Panc1 (cell line): ENCODE results near the gene MAST3. TPM values are rescaled to one million over a fixed set of nuclear protein-coding genes. Genes with fewer than 3 reads are reported as not detected.

ENCODE experiments used
- ATAC-seq: fragments of 200-7000 bp; cut with Tn5 transposase; 2 replicates; pipeline ENCODE4 v1.9.1; 2020; ENCODE audit warnings: mild to moderate bottlenecking, moderate library complexity
- BruUV-seq: library from RNA; stranded (reverse); fragments of 400-500 nt; replicated peaks from 2 replicates; lab custom pipeline; 2021; lab: Mats Ljungman, UMichigan
- CTCF ChIA-PET: fragments of 300-600 bp; sonication (Branson Sonifier 250); formaldehyde crosslinking; loops from one replicate; lab custom pipeline; 2022; ENCODE audit warnings: antibody characterized with exemption; lab: Charles Lee
- POLR2A ChIA-PET: fragments of 300-600 bp; sonication (Branson Sonifier 250); formaldehyde crosslinking; loops from one replicate; lab custom pipeline; 2022; ENCODE audit warnings: antibody characterized with exemption; lab: Charles Lee
- DNase-seq: peaks from one replicate; pipeline ENCODE4 v3.0.0-alpha.2; 2010; ENCODE audit warnings: low read depth, low spot score
- H3K27ac ChIP-seq: 2 replicates; pipeline ENCODE4 v1.5.1; 2011; ENCODE audit warnings: mild to moderate bottlenecking, low read length, inconsistent platforms
- H3K27me3 ChIP-seq: fragments of 200-500 bp; sonication (Bioruptor generic); 2 replicates; pipeline ENCODE4 v1.6.0; 2014; ENCODE audit warnings: low read length, inconsistent platforms; ENCODE audit not compliant: control insufficient read depth, insufficient read depth
- H3K36me3 ChIP-seq: fragments of 200-500 bp; sonication (Bioruptor generic); 2 replicates; pipeline ENCODE4 v1.5.1; 2014; ENCODE audit warnings: inconsistent platforms, mild to moderate bottlenecking, low read length, moderate library complexity; ENCODE audit not compliant: control insufficient read depth, insufficient read depth
- H3K4me1 ChIP-seq: 2 replicates; pipeline ENCODE4 v1.5.1; 2011; ENCODE audit warnings: inconsistent platforms, mild to moderate bottlenecking, low read length, moderate library complexity; ENCODE audit not compliant: control insufficient read depth, insufficient read depth
- H3K4me3 ChIP-seq, 2 experiments: 2 replicates each; pipeline ENCODE4 v1.5.1; 2011 to 2012; ENCODE audit warnings: low read depth in 2 of 2, low read length in 2 of 2, mild to moderate bottlenecking in 2 of 2, inconsistent platforms in 1 of 2, moderate library complexity in 1 of 2
- H3K9me3 ChIP-seq: fragments of 200-500 bp; sonication (Bioruptor generic); 2 replicates; pipeline ENCODE4 v1.5.1; 2014; ENCODE audit warnings: low read depth, mild to moderate bottlenecking, inconsistent platforms, low read length, moderate library complexity; ENCODE audit not compliant: control insufficient read depth, insufficient read depth
- CTCF ChIP-seq: fragments of 450-650 bp; IDR thresholded peaks from 2 replicates; pipeline ENCODE4 v1.5.1; 2017; ENCODE audit warnings: mild to moderate bottlenecking
- POLR2AphosphoS5 ChIP-seq: IDR thresholded peaks from 2 replicates; pipeline ENCODE4 v1.6.1; 2012; ENCODE audit warnings: mild to moderate bottlenecking, low read depth, low read length, moderate library complexity
- SIN3A ChIP-seq: IDR thresholded peaks from 2 replicates; pipeline ENCODE4 v1.6.1; 2012; ENCODE audit warnings: low read depth, mild to moderate bottlenecking, low read length, moderate library complexity, borderline replicate concordance; ENCODE audit not compliant: insufficient read depth
- TCF7L2 ChIP-seq: IDR thresholded peaks from 2 replicates; pipeline ENCODE4 v1.6.1; 2011; ENCODE audit warnings: mild to moderate bottlenecking, low read depth, low read length, inconsistent platforms
- in situ Hi-C: cut with HindIII; loops from 2 replicates; pipeline ENCODE4 v1.10.0; 2016; ENCODE audit warnings: low sequenced_read_pairs, low pct_unique_long_range_greater_than_20kb
- intact Hi-C: fragments of 100-400 bp; cut with micrococcal nuclease; formaldehyde crosslinking; loops from one replicate; pipeline ENCODE4 v1.10.0; 2022; ENCODE audit not compliant: unreplicated experiment
- total RNA-seq: library from RNA; stranded (reverse); gene quantifications from one replicate; pipeline ENCODE4 v1.2.1, GENCODE V29; 2021; ENCODE audit not compliant: unreplicated experiment
- TF ChIP-seq, protein P1 (sequence below), 2 experiments: IDR thresholded peaks; 2 replicates each; pipeline ENCODE4 v1.6.1; 2011 to 2012; ENCODE audit warnings: low read depth in 2 of 2, control low read depth in 1 of 2, low read length in 1 of 2, mild to moderate bottlenecking in 1 of 2, moderate library complexity in 1 of 2; ENCODE audit not compliant: insufficient read depth in 1 of 2

The MAST3 gene
- total RNA-seq, 1 experiment from 2014 or later: 13.1 TPM

- TF ChIP-seq CTCF: no peak
- TF ChIP-seq SIN3A: no peak
- TF ChIP-seq, protein P1, sequence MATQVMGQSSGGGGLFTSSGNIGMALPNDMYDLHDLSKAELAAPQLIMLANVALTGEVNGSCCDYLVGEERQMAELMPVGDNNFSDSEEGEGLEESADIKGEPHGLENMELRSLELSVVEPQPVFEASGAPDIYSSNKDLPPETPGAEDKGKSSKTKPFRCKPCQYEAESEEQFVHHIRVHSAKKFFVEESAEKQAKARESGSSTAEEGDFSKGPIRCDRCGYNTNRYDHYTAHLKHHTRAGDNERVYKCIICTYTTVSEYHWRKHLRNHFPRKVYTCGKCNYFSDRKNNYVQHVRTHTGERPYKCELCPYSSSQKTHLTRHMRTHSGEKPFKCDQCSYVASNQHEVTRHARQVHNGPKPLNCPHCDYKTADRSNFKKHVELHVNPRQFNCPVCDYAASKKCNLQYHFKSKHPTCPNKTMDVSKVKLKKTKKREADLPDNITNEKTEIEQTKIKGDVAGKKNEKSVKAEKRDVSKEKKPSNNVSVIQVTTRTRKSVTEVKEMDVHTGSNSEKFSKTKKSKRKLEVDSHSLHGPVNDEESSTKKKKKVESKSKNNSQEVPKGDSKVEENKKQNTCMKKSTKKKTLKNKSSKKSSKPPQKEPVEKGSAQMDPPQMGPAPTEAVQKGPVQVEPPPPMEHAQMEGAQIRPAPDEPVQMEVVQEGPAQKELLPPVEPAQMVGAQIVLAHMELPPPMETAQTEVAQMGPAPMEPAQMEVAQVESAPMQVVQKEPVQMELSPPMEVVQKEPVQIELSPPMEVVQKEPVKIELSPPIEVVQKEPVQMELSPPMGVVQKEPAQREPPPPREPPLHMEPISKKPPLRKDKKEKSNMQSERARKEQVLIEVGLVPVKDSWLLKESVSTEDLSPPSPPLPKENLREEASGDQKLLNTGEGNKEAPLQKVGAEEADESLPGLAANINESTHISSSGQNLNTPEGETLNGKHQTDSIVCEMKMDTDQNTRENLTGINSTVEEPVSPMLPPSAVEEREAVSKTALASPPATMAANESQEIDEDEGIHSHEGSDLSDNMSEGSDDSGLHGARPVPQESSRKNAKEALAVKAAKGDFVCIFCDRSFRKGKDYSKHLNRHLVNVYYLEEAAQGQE (IDR thresholded peaks at IDR 0.05; ENCODE audit: insufficient read depth in 1 of 2, low read depth in 2 of 2, low read length in 1 of 2): no peak
- TF ChIP-seq POLR2AphosphoS5: no peak
- no peak for TF ChIP-seq TCF7L2
- no peak for DNase-seq
- H3K9me3 ChIP-seq: no peaks in the 10 kb centered on the region
- H3K27ac ChIP-seq: no peak overlapping the region
- H3K4me3 ChIP-seq: no peak overlapping the region
- BruUV-seq: no TSS peak
- in situ Hi-C loops (no loop called here), intact Hi-C loops (no loop called here)
- ChIA-PET CTCF (no interaction called here), POLR2A (no interaction called here)
- no peaks in the 10 kb centered on the region for H3K4me1 ChIP-seq
- no peaks in the 10 kb centered on the region for H3K27me3 ChIP-seq
- no peak for ATAC-seq
- H3K36me3 ChIP-seq: no peaks in the 10 kb centered on the region
These were observed 30.5 kb downstream of the MAST3 start for GRCh38 chr19:18128044-18128443.

DNA sequence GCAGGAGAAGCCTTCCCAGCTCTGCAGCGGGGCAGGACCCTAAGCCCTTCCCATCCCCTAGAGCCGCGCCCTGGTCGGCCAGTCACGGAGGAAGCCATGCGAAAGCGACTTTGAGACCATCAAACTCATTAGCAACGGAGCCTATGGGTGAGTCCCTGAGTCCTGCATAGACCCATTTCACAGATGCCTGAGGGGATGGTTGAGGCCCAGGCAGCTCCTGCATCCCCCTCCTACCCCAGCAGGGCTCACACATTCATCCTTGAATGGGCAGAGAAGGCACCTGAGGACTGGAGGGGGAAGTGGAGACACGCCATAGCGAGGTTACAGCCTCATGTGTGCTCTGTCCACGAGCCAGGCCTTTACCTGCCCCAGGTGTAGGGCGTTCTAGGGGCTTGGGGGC, 31.2 kb downstream of the MAST3 start:
- no TSS peak for BruUV-seq
- ATAC-seq (no peak), DNase-seq (no peak)
- no peak for TF ChIP-seq SIN3A
- no peak for TF ChIP-seq TCF7L2
- TF ChIP-seq, protein P1 (IDR thresholded peaks at IDR 0.05; ENCODE audit: insufficient read depth in 1 of 2, low read depth in 2 of 2, low read length in 1 of 2): no peak
- no peak for TF ChIP-seq CTCF
- no peak for TF ChIP-seq POLR2AphosphoS5
- ChIA-PET POLR2A (no interaction called here), CTCF (no interaction called here)
- Histone ChIP-seq H3K27ac (no peak overlapping the region), H3K4me1 (no peaks in the 10 kb centered on the region), H3K4me3 (no peak overlapping the region), H3K9me3 (no peaks in the 10 kb centered on the region), H3K27me3 (no peaks in the 10 kb centered on the region), H3K36me3 (no peaks in the 10 kb centered on the region)
- intact Hi-C loops: no loop called here
- in situ Hi-C loops: no loop called here
